ENCODE results near the gene SOX6.
"Not testable (repeated sequence)": the region's sequence is repeated elsewhere in the genome, so short reads cannot be mapped to it uniquely, and the experiment has no call there.

The SOX6 gene

DNA sequence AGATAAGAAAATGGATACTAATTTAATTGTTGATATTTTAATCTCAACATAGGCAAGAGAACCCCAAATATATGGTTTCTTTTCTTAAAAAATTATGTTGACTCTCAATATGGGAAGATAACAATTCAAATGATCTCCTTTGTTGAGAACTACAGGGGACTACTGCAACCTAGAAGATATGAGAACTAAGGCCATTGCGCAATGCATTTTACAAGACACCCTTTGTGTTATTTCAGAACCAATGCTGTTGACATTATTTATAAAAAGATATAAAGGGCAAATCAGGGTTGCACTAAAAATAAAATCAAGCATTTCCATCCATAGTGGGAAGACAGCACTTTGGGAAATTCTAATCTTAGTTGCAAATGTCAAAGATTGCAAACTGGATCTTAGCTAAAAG is 322.3 kb downstream of the SOX6 start:
- no peak for DNase-seq (ENCODE audit: low read depth)

DNA sequence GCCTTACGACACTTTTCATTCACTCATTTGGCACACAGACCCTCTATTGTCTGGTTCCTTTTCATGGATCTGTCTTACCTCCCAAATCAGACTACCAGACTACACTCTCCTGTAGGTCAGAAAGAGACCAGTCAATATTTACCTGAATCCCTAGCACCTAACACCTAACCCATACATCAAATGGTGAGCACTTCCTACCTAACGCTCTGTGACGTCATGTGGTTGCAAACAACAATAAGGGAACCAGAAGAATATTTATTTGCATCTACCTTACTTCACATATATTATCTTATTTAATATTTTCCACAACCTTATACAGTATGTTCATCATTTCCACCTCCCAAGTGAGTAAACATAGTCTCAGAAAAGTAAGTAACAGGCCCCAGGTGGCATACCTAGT is 323.4 kb downstream of the SOX6 start:
- DNase-seq (ENCODE audit: low read depth): no peak

GRCh38 chr11:16031210-16031609 is 325.1 kb downstream of the SOX6 start:
- no peak for DNase-seq (ENCODE audit: low read depth)

GRCh38 chr11:16030664-16031063 is 325.7 kb downstream of the SOX6 start:
- DNase-seq (ENCODE audit: low read depth): no peak

DNA sequence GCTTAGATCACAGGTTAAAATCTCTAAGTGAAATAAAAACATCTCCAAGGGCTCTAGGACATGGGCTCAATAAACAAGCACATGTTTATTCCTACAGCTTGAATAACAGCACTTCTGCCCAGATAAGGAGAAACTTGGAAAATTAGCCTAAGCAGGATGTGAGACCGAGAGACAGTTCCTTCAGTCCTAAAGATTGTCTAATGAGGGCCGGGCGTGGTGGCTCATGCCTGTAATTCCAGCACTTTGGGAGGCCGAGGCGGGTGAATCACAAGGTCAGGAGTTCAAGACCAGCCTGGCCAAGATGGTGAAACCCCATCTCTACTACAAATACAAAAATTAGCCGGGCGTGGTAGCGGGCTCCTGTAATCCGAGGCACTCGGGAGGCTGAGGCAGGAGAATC is 327.2 kb downstream of the SOX6 start:
- not testable (repeated sequence) for DNase-seq (ENCODE audit: low read depth)

GRCh38 chr11:16028419-16028818 is 327.9 kb downstream of the SOX6 start:
- no peak for DNase-seq (ENCODE audit: low read depth)

GRCh38 chr11:16027621-16028020 is 328.7 kb downstream of the SOX6 start:
- DNase-seq (ENCODE audit: low read depth): no peak

DNA sequence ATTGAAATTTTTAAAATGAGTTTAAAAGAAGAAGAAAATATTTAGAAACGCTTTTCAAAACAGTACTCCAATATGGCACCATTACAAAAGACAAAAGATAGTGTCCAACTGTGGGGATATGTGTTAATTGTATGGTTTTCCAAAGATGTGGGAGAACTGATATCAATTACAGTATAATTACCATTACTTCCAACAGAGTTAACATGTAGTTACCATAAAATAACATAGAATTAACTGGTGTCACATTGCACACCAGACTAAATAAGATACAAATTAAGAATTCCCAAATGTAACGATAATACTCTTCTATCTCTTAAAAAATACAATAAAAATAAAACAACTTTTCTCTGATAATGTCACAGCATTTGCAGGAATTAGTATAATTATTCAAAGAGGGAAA is 329.5 kb downstream of the SOX6 start:
- DNase-seq (ENCODE audit: low read depth): no peak

GRCh38 chr11:16018931-16019330 is 337.4 kb downstream of the SOX6 start:
- DNase-seq (ENCODE audit: low read depth): no peak

DNA sequence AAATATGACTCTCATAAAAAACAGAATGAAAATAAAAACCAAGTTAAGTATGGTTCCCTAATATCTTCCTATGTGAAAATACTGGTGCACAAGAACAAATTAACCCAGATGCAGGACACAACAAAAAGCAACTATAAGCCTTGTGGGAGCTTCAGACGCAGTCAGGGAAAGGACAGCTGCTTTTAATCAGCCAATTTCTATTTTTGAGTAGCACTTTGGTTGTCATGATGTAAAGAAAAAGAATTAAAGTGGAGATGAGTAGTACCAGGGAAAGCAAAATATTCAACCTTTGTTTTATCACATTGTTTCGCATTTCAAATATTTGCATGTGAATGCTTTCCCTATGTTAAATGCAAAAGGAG is 339.9 kb downstream of the SOX6 start:
- no peak for DNase-seq (ENCODE audit: low read depth)

DNA sequence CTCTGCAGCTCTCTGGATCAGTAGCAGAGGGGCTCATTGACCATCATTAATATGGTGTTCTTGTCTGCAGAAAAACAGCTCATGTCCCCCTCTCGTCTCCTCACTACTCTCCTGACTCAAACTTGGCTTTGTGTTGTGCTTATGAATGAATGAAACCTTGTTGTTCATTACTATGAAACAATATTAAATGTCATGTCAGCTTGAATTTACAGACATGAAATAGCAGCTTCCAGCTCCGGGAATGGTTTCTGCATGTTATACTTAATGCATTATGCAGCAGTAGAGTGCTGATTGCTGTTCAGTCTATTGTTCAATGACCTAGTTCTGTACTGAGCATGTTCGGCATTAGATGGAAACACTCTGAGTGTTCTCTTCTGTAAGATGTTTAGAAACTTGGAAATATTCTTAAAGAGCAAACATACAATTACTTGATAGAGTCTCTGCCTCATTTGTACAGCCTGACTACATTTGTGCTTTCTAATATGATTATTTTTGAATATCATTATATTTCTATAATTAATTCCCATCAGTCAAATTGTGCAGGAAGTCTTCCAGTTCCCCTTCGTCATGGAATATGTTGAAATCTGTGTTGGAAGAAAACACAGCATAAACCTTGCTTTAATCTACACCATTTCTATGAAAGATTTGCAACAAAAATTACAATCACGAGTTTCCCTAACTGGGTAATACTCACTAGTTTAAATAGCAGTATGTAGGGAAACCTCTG is 340.4 kb downstream of the SOX6 start:
- no peak for DNase-seq (ENCODE audit: low read depth)

DNA sequence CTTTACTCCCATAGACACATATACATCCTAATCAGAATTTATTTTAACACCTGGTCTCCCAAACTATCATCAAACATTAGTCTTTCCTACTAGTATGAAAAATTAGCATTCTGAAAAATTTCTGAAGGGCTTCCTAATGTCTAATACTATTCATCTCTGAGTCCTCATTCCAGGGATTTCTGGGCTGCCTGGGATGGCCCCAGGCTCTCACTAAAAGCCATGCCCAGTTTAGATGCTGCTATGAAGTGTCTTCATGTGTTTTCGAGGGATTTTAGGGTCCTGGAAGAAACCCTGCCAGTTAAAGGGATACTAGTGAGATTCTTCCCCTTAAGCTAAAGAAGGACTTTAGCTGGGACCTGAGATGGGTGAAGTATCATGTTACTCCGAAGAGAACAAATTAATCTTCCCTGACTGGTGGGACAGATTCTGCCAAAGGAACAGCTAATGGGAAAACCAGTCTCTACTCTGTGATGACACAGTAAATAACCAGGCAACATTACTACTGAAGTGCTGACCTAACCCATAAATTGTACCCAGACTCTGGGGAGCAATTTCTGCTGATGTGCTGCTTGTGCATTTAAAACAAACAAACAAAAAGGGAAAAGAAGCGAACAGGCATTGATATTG is 342.6 kb downstream of the SOX6 start:
- DNase-seq (ENCODE audit: low read depth): no peak

GRCh38 chr11:16013242-16013641 is 343.1 kb downstream of the SOX6 start:
- DNase-seq (ENCODE audit: low read depth): no peak

DNA sequence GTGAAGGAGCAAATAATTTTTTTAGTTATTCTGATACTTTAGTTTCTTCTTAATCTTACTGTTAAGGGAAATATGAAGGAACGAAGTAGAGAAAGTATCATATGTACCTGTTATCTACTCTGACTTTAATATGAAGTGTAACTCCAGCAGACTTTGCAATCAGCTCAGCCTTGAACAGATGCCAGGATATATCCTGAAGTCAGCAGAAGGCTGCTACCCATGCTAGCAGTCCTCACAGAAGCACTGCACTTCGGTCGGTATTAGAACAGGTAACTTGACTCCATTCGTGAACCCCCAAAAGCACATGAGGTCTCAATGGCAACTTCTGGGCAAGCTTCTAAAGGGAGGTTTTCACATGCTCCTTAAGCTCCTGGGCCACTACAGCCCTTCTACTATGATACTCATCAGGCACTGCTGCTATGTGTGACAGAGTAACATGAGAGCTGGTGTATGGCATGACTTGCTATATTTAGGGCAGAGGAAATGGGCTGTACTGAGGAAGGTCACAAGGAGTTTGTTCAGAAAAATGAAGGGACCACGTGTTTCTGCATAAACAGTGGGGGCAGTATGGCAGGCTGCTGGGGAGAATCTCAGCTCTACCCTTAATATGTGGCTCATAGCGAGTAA is 344.1 kb downstream of the SOX6 start:
- no peak for DNase-seq (ENCODE audit: low read depth)

GRCh38 chr11:16011396-16011795 is 344.9 kb downstream of the SOX6 start:
- no peak for DNase-seq (ENCODE audit: low read depth)

DNA sequence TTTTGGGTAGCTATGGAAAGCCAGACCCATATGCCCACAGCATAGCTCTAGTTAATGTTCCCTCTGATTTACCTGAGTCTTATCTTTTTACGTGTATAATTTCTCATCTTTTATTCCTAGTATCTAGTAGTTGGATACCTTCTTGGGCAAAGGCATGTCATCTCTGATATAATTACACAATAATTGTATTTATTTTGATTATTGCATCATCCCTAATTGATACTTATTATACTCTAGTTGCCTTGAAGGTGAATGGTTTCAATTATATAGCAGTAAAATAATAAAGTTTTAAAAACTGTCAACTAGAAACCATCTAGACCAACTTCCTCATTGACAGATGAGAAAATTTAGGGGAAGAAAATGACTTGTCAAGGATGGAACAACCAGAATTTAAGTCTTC is 347.3 kb downstream of the SOX6 start:
- no peak for DNase-seq (ENCODE audit: low read depth)

GRCh38 chr11:16007514-16007913 is 348.8 kb downstream of the SOX6 start:
- DNase-seq (ENCODE audit: low read depth): no peak

DNA sequence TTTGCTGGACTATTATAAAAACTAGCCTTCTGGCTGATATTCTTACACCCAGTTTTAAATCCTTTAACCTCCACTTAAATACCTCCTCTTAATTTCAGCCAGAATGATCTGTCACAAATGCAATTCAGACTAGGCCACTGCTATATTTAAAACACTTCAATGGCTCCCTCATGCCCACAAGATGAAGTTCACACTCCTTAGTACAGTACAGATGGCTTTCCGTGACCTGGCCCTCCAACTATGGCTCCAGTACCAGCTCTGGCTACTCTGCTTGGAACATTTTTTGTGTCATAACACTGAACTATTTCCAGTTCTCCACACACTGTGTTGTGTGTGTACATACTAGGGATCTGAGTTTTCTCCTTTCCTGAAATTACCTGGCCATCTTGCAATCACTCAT is 353.4 kb downstream of the SOX6 start:
- no peak for DNase-seq (ENCODE audit: low read depth)

DNA sequence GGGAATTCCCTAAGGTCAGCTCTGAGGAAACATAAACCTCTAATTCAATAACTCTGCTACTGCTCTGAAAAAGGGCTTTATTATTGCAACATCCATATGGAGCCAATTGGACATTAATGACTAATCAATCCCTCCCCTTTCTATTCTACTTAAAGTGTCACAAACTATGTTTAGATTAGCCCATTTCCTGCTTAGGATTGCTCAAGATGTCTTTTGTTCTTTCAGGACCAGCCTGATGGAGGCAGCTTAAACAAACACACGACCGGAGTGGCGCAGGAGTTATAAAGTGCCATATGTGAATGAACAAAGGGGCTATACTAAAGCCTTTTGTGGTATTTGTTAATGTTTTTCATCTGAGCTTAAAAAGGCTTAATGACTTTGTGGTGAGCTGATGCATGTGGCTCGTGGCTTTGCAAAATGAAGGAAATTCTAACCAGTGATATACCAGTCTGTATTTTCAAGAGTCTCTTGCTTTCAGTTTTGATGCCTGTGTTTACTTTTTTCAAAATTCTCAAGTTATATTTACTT is 354.4 kb downstream of the SOX6 start:
- DNase-seq (ENCODE audit: low read depth): no peak

DNA sequence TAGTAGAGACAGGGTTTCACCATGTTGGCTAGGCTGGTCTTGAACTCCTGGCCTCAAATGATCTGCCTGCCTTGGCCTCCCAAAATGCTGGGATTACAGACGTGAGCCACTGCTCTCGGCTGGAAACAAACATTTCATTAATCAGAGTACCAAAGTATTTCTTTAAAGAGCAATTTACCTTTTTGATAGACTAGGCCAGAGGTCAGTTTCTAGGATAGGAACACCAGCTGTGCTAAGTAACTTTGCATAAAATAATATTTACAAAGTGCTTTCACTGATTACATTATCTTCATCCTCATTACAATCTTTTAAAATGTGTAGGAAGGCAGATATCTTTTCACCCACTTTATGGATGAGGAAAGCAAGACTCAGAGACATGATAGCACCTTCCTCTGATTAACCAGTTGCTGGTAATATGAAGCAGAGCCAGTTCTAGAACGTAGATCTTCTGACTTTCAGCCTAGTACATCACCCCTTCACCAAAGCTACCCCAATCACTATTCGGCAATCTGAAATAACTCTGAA is 355.2 kb downstream of the SOX6 start:
- DNase-seq (ENCODE audit: low read depth): no peak

DNA sequence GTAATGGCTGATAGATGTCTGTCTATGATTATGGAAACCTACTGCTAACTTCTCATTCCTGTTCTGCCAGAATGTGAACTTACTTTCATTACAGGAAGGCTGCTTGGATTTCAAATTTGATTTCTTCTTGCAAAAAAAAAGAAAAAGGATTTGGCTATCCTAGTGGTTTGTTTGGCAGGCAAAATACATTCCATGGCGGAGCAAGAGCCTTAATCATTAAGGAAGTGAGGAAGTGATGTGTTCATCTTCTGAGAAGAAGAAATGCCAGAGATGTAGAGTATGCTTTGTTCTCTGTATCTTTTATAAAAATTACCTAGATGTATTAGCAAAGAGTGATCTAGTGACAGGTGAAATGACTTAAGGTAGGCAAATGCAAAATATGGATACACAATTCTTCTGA is 356.3 kb downstream of the SOX6 start:
- no peak for DNase-seq (ENCODE audit: low read depth)

DNA sequence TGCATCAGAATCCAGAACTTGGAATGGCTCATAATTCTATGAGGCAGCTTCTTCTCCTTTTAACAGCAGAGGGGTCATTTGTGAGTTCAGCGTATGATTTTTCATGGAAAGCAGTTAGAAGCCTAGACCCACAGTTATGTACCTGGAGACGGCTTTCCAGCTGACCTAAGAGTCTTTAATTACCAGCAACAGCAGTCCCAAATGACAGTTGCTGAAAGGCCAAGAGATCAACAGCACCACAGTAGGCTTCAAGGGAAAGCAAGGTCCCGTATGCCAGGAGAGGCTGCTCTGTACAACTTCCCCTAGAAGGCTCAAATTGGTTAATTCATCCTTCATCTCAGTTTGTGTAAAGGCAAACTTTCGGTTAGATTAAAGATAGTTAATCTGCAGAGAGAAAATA is 363.0 kb downstream of the SOX6 start:
- no peak for DNase-seq (ENCODE audit: low read depth)

DNA sequence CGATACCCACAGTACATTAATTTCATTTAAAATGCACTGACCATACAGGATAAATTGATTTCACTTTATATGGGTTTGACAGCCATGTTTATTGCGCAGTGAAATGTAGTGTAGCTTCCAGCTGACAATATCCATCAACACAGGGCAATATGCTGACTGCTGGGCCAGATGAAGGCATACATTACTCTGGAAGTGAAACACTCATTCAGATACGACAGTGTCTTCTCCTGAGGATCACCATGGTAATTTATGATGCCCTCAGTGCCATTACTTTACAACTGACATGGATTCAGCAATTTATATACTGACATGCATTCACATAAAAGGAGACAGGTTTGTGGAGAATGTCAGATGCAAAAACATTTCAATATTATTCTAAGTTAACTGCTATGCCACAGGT is 365.1 kb downstream of the SOX6 start:
- DNase-seq (ENCODE audit: low read depth): no peak

Measured in activated T-cell treated with anti-CD3 and anti-CD28 coated beads for 24 hours (primary cell).